ENCODE data around the gene MCF2L2.

The MCF2L2 gene

GRCh38 chr3:183317886-183318865 is 110.2 kb downstream of the MCF2L2 start:
- no peak for DNase-seq (ENCODE audit: low read depth)
- no peak overlapping the region for H3K4me3 ChIP-seq (ENCODE audit: low read depth, low read length)
- no peak for TF ChIP-seq CTCF (IDR thresholded peaks at IDR 0.05; ENCODE audit: low read depth, low read length, missing control alignments)

GRCh38 chr3:183317271-183317670 is 111.1 kb downstream of the MCF2L2 start:
- no peak for TF ChIP-seq CTCF (IDR thresholded peaks at IDR 0.05; ENCODE audit: low read depth, low read length, missing control alignments)

GRCh38 chr3:183315739-183316138 is 112.7 kb downstream of the MCF2L2 start:
- no peak for DNase-seq (ENCODE audit: low read depth)
- H3K4me3 ChIP-seq (ENCODE audit: low read depth, low read length) = no peak overlapping the region
- no peak for TF ChIP-seq CTCF (IDR thresholded peaks at IDR 0.05; ENCODE audit: low read depth, low read length, missing control alignments)

More at GRCh38 chr3:183317271-183317670, 111.1 kb downstream of the MCF2L2 start:
- DNase-seq (ENCODE audit: low read depth) = no peak
- no peak overlapping the region for H3K4me3 ChIP-seq (ENCODE audit: low read depth, low read length)

GRCh38 chr3:183313764-183314163 is 114.7 kb downstream of the MCF2L2 start:
- no peak for TF ChIP-seq CTCF (IDR thresholded peaks at IDR 0.05; ENCODE audit: low read depth, low read length, missing control alignments)
- H3K4me3 ChIP-seq (ENCODE audit: low read depth, low read length) = no peak overlapping the region
- DNase-seq (ENCODE audit: low read depth) = no peak

GRCh38 chr3:183313351-183313750 is 115.1 kb downstream of the MCF2L2 start:
- no peak for DNase-seq (ENCODE audit: low read depth)
- TF ChIP-seq CTCF (IDR thresholded peaks at IDR 0.05; ENCODE audit: low read depth, low read length, missing control alignments) = no peak
- no peak overlapping the region for H3K4me3 ChIP-seq (ENCODE audit: low read depth, low read length)

- no peak for DNase-seq (ENCODE audit: low read depth)
- H3K4me3 ChIP-seq (ENCODE audit: low read depth, low read length) = no peak overlapping the region
- no peak for TF ChIP-seq CTCF (IDR thresholded peaks at IDR 0.05; ENCODE audit: low read depth, low read length, missing control alignments)
These were observed 116.0 kb downstream of the MCF2L2 start for GRCh38 chr3:183312433-183312832.
